ENCODE data around the gene PAK6.

DNA sequence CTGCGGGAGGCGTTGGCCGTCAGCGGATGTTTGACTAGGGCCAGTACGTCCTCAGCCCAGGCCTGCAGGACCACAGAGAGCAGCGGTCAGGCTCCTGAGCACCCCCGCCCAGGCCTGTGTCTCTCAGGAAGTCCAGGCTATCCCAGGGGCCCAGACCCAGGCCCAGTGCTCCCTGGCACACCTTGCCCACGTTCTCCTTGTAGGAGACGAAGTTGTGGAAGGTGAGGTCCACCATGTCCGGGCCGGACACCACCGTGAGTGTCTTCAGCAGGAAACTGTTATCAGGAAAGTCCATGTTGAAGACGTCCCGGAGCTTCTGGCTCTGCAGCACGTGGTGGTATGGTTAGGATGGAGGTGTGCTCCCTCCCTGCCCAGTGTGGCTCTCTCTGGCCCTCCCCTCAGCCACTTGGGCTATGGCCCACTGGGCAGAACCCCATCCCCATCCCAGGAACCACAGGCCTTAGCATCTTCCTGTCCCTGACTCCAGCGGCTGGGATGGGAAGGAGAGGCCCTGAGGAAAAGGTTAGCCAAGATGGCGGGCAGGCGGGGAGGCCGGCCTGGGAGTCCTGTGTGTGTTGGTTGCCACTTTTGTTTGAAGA is 63.5 kb downstream of the PAK6 start:
- TF ChIP-seq NR2F2 (IDR thresholded peaks at IDR 0.05), result no peak
- TF ChIP-seq CTCF (IDR thresholded peaks at IDR 0.05; ENCODE audit: low read depth, low read length, missing input control), result no peak
- TF ChIP-seq YY1 (IDR thresholded peaks at IDR 0.05), result no peak
- TF ChIP-seq SP1 (IDR thresholded peaks at IDR 0.05), result no peak
- TF ChIP-seq RAD21 (IDR thresholded peaks at IDR 0.05), result no peak
- TF ChIP-seq, protein P1, sequence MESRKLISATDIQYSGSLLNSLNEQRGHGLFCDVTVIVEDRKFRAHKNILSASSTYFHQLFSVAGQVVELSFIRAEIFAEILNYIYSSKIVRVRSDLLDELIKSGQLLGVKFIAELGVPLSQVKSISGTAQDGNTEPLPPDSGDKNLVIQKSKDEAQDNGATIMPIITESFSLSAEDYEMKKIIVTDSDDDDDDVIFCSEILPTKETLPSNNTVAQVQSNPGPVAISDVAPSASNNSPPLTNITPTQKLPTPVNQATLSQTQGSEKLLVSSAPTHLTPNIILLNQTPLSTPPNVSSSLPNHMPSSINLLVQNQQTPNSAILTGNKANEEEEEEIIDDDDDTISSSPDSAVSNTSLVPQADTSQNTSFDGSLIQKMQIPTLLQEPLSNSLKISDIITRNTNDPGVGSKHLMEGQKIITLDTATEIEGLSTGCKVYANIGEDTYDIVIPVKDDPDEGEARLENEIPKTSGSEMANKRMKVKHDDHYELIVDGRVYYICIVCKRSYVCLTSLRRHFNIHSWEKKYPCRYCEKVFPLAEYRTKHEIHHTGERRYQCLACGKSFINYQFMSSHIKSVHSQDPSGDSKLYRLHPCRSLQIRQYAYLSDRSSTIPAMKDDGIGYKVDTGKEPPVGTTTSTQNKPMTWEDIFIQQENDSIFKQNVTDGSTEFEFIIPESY (IDR thresholded peaks at IDR 0.05), result no peak
- TF ChIP-seq REST (IDR thresholded peaks at IDR 0.05), result no peak
- TF ChIP-seq EGR1 (IDR thresholded peaks at IDR 0.05; ENCODE audit: low read depth in 2 of 2), result no peak
- TF ChIP-seq GABPA (IDR thresholded peaks at IDR 0.05 in 1 of 2, conservative IDR thresholded peaks at IDR 0.05 in 1 of 2), result no peak
- no peak for TF ChIP-seq TAF1 (conservative IDR thresholded peaks at IDR 0.05)
- TF ChIP-seq JUND (IDR thresholded peaks at IDR 0.05), result no peak
- no peak for TF ChIP-seq MAX (IDR thresholded peaks at IDR 0.05)
- no peak for TF ChIP-seq FOXA2 (IDR thresholded peaks at IDR 0.05)

All from liver (tissue), 3 donors.